ENCODE measurements around the gene ANO2.
A peak's percentile ranks its signal among the peaks of the same experiment; 100 is the strongest.

Gene ANO2

GRCh38 chr12:5912437-5913334, 32.4 kb downstream of the ANO2 start:
- Mint-ChIP-seq H3K4me1 (no peaks in the 10 kb centered on the region), H3K27ac (no peak overlapping the region), H3K9me3 (no peaks in the 10 kb centered on the region), H3K4me3 (no peak overlapping the region), H3K36me3 (no peaks in the 10 kb centered on the region)
- no peak for ATAC-seq
- peak in 1 of 2 donors; percentile 38 for DNase-seq (ENCODE audit: low spot score in 2 of 2)

GRCh38 chr12:5912011-5912410, 33.0 kb downstream of the ANO2 start:
- H3K4me3 Mint-ChIP-seq, result no peak overlapping the region
- ATAC-seq (no peak), DNase-seq (ENCODE audit: low spot score in 2 of 2) (peak in 1 of 2 donors; percentile 30)

GRCh38 chr12:5910790-5911548, 34.1 kb downstream of the ANO2 start:
- ATAC-seq, result no peak
- Mint-ChIP-seq H3K9me3 (no peaks in the 10 kb centered on the region), H3K4me1 (no peaks in the 10 kb centered on the region)

More at GRCh38 chr12:5912011-5912410, 33.0 kb downstream of the ANO2 start:
- Mint-ChIP-seq H3K4me1 (no peaks in the 10 kb centered on the region), H3K36me3 (no peaks in the 10 kb centered on the region), H3K9me3 (no peaks in the 10 kb centered on the region), H3K27ac (no peak overlapping the region)

GRCh38 chr12:5909560-5909959, 35.5 kb downstream of the ANO2 start:
- Mint-ChIP-seq H3K4me3 (no peak overlapping the region), H3K36me3 (no peaks in the 10 kb centered on the region), H3K9me3 (no peaks in the 10 kb centered on the region), H3K27ac (no peak overlapping the region), H3K4me1 (no peaks in the 10 kb centered on the region)
- peak in 1 of 2 donors; percentile 25 for DNase-seq (ENCODE audit: low spot score in 2 of 2)
- no peak for ATAC-seq

More at GRCh38 chr12:5910790-5911548, 34.1 kb downstream of the ANO2 start:
- peak in 1 of 2 donors; percentile 32 for DNase-seq (ENCODE audit: low spot score in 2 of 2)
- Mint-ChIP-seq H3K4me3 (no peak overlapping the region), H3K27ac (no peak overlapping the region), H3K36me3 (no peaks in the 10 kb centered on the region)

- DNase-seq (ENCODE audit: low spot score in 2 of 2) (peak in 1 of 2 donors; percentile 32), ATAC-seq (no peak)
- Mint-ChIP-seq H3K9me3 (no peaks in the 10 kb centered on the region), H3K4me3 (no peak overlapping the region), H3K4me1 (no peaks in the 10 kb centered on the region), H3K27ac (no peak overlapping the region), H3K36me3 (no peaks in the 10 kb centered on the region)
These were observed 36.8 kb downstream of the ANO2 start for GRCh38 chr12:5908251-5908650.

GRCh38 chr12:5907807-5908206, 37.3 kb downstream of the ANO2 start:
- ATAC-seq (no peak), DNase-seq (ENCODE audit: low spot score in 2 of 2) (peak in 1 of 2 donors; percentile 10)
- Mint-ChIP-seq H3K9me3 (no peaks in the 10 kb centered on the region), H3K36me3 (no peaks in the 10 kb centered on the region), H3K27ac (no peak overlapping the region), H3K4me1 (no peaks in the 10 kb centered on the region), H3K4me3 (no peak overlapping the region)

- peak in 1 of 2 donors; percentile 8 for DNase-seq (ENCODE audit: low spot score in 2 of 2)
- no peak for ATAC-seq
- Mint-ChIP-seq H3K36me3 (no peaks in the 10 kb centered on the region), H3K9me3 (no peaks in the 10 kb centered on the region), H3K4me3 (no peak overlapping the region), H3K4me1 (no peaks in the 10 kb centered on the region), H3K27ac (no peak overlapping the region)
These were observed 39.3 kb downstream of the ANO2 start for GRCh38 chr12:5905757-5906156.

GRCh38 chr12:5904969-5905368, 40.1 kb downstream of the ANO2 start:
- ATAC-seq (no peak), DNase-seq (ENCODE audit: low spot score in 2 of 2) (peak in 1 of 2 donors; percentile 36)
- no peaks in the 10 kb centered on the region for H3K4me1 Mint-ChIP-seq
- no peaks in the 10 kb centered on the region for H3K9me3 Mint-ChIP-seq
- H3K4me3 Mint-ChIP-seq, result no peak overlapping the region
- H3K27ac Mint-ChIP-seq, result no peak overlapping the region
- no peaks in the 10 kb centered on the region for H3K36me3 Mint-ChIP-seq

GRCh38 chr12:5904441-5904840, 40.6 kb downstream of the ANO2 start:
- no peak overlapping the region for H3K4me3 Mint-ChIP-seq
- no peaks in the 10 kb centered on the region for H3K4me1 Mint-ChIP-seq
- H3K9me3 Mint-ChIP-seq, result no peaks in the 10 kb centered on the region
- no peak overlapping the region for H3K27ac Mint-ChIP-seq
- no peaks in the 10 kb centered on the region for H3K36me3 Mint-ChIP-seq
- DNase-seq (ENCODE audit: low spot score in 2 of 2) (no peak), ATAC-seq (no peak)

GRCh38 chr12:5902736-5903135, 42.3 kb downstream of the ANO2 start:
- H3K4me3 Mint-ChIP-seq, result no peak overlapping the region
- H3K27ac Mint-ChIP-seq, result no peak overlapping the region
- H3K9me3 Mint-ChIP-seq, result no peaks in the 10 kb centered on the region
- DNase-seq (ENCODE audit: low spot score in 2 of 2), result no peak
- no peaks in the 10 kb centered on the region for H3K36me3 Mint-ChIP-seq
- no peak for ATAC-seq
- no peaks in the 10 kb centered on the region for H3K4me1 Mint-ChIP-seq

GRCh38 chr12:5901416-5901815, 43.6 kb downstream of the ANO2 start:
- Mint-ChIP-seq H3K36me3 (no peaks in the 10 kb centered on the region), H3K4me1 (no peaks in the 10 kb centered on the region), H3K9me3 (no peaks in the 10 kb centered on the region), H3K27ac (no peak overlapping the region), H3K4me3 (no peak overlapping the region)
- DNase-seq (ENCODE audit: low spot score in 2 of 2) (no peak), ATAC-seq (no peak)

GRCh38 chr12:5900533-5901205, 44.4 kb downstream of the ANO2 start:
- no peak for DNase-seq (ENCODE audit: low spot score in 2 of 2)
- no peak for ATAC-seq
- no peak overlapping the region for H3K4me3 Mint-ChIP-seq
- H3K4me1 Mint-ChIP-seq, result no peaks in the 10 kb centered on the region
- no peaks in the 10 kb centered on the region for H3K9me3 Mint-ChIP-seq
- no peak overlapping the region for H3K27ac Mint-ChIP-seq
- no peaks in the 10 kb centered on the region for H3K36me3 Mint-ChIP-seq

- Mint-ChIP-seq H3K36me3 (no peaks in the 10 kb centered on the region), H3K4me3 (no peak overlapping the region), H3K27ac (no peak overlapping the region), H3K9me3 (no peaks in the 10 kb centered on the region), H3K4me1 (no peaks in the 10 kb centered on the region)
- no peak for ATAC-seq
- no peak for DNase-seq (ENCODE audit: low spot score in 2 of 2)
These were observed 45.0 kb downstream of the ANO2 start for GRCh38 chr12:5900076-5900475.

- Mint-ChIP-seq H3K9me3 (no peaks in the 10 kb centered on the region), H3K4me1 (no peaks in the 10 kb centered on the region), H3K27ac (no peak overlapping the region), H3K4me3 (no peak overlapping the region), H3K36me3 (no peaks in the 10 kb centered on the region)
- DNase-seq (ENCODE audit: low spot score in 2 of 2) (no peak), ATAC-seq (no peak)
These were observed 45.4 kb downstream of the ANO2 start for GRCh38 chr12:5899675-5900074.

GRCh38 chr12:5898874-5899273, 46.2 kb downstream of the ANO2 start:
- Mint-ChIP-seq H3K4me1 (no peaks in the 10 kb centered on the region), H3K9me3 (no peaks in the 10 kb centered on the region), H3K4me3 (no peak overlapping the region), H3K36me3 (no peaks in the 10 kb centered on the region), H3K27ac (no peak overlapping the region)
- DNase-seq (ENCODE audit: low spot score in 2 of 2) (no peak), ATAC-seq (no peak)
